ENCODE results near the gene PDCD6IP.
"Not testable (repeated sequence)": the region's sequence is repeated elsewhere in the genome, so short reads cannot be mapped to it uniquely, and the experiment has no call there.

Gene PDCD6IP

DNA sequence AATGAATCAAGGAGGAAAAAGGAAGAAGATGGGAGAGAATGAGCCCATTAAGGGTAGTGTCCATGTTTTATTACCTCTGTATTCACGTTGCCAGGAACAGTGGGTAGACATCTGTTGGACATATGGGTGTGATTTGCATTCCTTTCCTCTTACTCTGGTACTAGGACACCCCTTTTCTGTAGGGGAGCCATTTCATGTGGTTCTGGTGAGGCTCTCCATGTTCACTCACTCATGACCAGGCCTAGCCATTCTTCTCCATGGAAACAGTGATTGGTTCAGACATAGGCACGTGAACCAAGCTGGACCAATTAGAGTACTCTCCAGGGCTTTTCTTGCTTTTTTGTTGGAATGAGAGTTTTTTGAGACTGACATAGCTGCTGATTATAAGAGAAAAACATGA, 39.6 kb upstream of the PDCD6IP start:
- no peak overlapping the region for H3K4me3 ChIP-seq (ENCODE audit: control insufficient read depth in 1 of 7, extremely low read depth in 1 of 7, insufficient read depth in 4 of 7, low read depth in 2 of 7, low read length in 6 of 7)
- H3K9me3 ChIP-seq (ENCODE audit: control extremely low read depth in 1 of 5, control insufficient read depth in 4 of 5, insufficient read depth in 2 of 5, low read depth in 1 of 5, low read length in 4 of 5) = peaks cover 0 to 15% (median 9%) of the 10 kb centered on the region in 5 experiments
- no peak for DNase-seq
- CTCF ChIA-PET = interaction anchor here (1.3 kb wide), 1 partner anchor 9 kb away, joined by 4 read pairs; no protein-coding TSS in a partner anchor
- H3K36me3 ChIP-seq (ENCODE audit: control insufficient read depth in 4 of 4, insufficient read depth in 4 of 4, low read length in 3 of 4) = no peaks in the 10 kb centered on the region
- no peak overlapping the region for H3K27ac ChIP-seq (ENCODE audit: insufficient read depth in 1 of 2, low read depth in 1 of 2, low read length in 2 of 2, poor library complexity in 1 of 2, severe bottlenecking in 2 of 2)
- H3K27me3 ChIP-seq (replicated peaks in 2 of 5; ENCODE audit: control insufficient read depth in 4 of 5, insufficient read depth in 5 of 5, low read length in 4 of 5) = no peaks in the 10 kb centered on the region
- WGBS (ENCODE audit: insufficient coverage) = 100% methylated on average over 2 of the region's 2 CpGs
- POLR2A ChIA-PET = no interaction called here
- H3K4me1 ChIP-seq (ENCODE audit: control extremely low read depth in 1 of 4, control insufficient read depth in 4 of 4, insufficient read depth in 4 of 4, low read length in 3 of 4) = no peaks in the 10 kb centered on the region

GRCh38 chr3:33768578-33769330, 29.7 kb upstream of the PDCD6IP start:
- no peaks in the 10 kb centered on the region for H3K36me3 ChIP-seq (ENCODE audit: control insufficient read depth in 4 of 4, insufficient read depth in 4 of 4, low read length in 3 of 4)
- no peaks in the 10 kb centered on the region for H3K4me1 ChIP-seq (ENCODE audit: control extremely low read depth in 1 of 4, control insufficient read depth in 4 of 4, insufficient read depth in 4 of 4, low read length in 3 of 4)
- H3K27ac ChIP-seq (ENCODE audit: insufficient read depth in 1 of 2, low read depth in 1 of 2, low read length in 2 of 2, poor library complexity in 1 of 2, severe bottlenecking in 2 of 2) = no peak overlapping the region
- ChIA-PET POLR2A (interaction anchor here (0.6 to 0.8 kb wide), 3 partner anchors 17 to 40 kb away, joined by 3 to 5 read pairs (median 3); no protein-coding TSS in a partner anchor), CTCF (interaction anchor here (1.0 to 1.6 kb wide), 3 partner anchors 18 to 132 kb away, joined by 3 to 4 read pairs (median 4); no protein-coding TSS in a partner anchor)
- H3K27me3 ChIP-seq (replicated peaks in 2 of 5; ENCODE audit: control insufficient read depth in 4 of 5, insufficient read depth in 5 of 5, low read length in 4 of 5) = no peaks in the 10 kb centered on the region
- DNase-seq = no peak
- WGBS (ENCODE audit: insufficient coverage) = 99% methylated on average over 6 of the region's 9 CpGs
- no peaks in the 10 kb centered on the region for H3K9me3 ChIP-seq (ENCODE audit: control extremely low read depth in 1 of 5, control insufficient read depth in 4 of 5, insufficient read depth in 2 of 5, low read depth in 1 of 5, low read length in 4 of 5)
- no peak overlapping the region for H3K4me3 ChIP-seq (ENCODE audit: control insufficient read depth in 1 of 7, extremely low read depth in 1 of 7, insufficient read depth in 4 of 7, low read depth in 2 of 7, low read length in 6 of 7)

DNA sequence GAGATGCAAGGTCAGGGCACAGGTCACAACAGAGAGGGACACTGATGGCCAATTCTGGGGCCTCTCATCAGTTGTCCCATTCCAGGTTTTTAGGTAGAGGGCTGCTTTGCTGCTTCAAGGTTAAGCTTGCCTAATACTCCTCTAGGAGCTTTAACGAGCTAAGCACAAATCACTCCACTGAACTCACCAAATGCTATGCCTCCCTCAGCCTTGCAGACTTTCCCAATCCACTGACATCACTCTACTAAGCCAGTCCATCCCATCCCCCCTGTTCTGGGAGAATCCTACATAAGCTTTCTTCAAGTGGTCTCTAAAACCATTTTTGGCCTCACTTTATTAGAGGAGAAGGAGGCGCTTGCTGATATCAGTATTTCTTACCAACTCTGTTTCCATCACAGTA, 24.8 kb upstream of the PDCD6IP start:
- no peaks in the 10 kb centered on the region for H3K4me1 ChIP-seq (ENCODE audit: control extremely low read depth in 1 of 4, control insufficient read depth in 4 of 4, insufficient read depth in 4 of 4, low read length in 3 of 4)
- WGBS (ENCODE audit: insufficient coverage) = 90% methylated on average over 1 of the region's 2 CpGs
- CTCF ChIA-PET = interaction anchor here (6.5 to 7.6 kb wide), 3 partner anchors 12 to 140 kb away, joined by 50 to 61 read pairs (median 50); no protein-coding TSS in a partner anchor
- DNase-seq = no peak
- H3K36me3 ChIP-seq (ENCODE audit: control insufficient read depth in 4 of 4, insufficient read depth in 4 of 4, low read length in 3 of 4) = no peaks in the 10 kb centered on the region
- H3K27me3 ChIP-seq (replicated peaks in 2 of 5; ENCODE audit: control insufficient read depth in 4 of 5, insufficient read depth in 5 of 5, low read length in 4 of 5) = no peaks in the 10 kb centered on the region
- no peak overlapping the region for H3K27ac ChIP-seq (ENCODE audit: insufficient read depth in 1 of 2, low read depth in 1 of 2, low read length in 2 of 2, poor library complexity in 1 of 2, severe bottlenecking in 2 of 2)
- POLR2A ChIA-PET = no interaction called here
- H3K4me3 ChIP-seq (ENCODE audit: control insufficient read depth in 1 of 7, extremely low read depth in 1 of 7, insufficient read depth in 4 of 7, low read depth in 2 of 7, low read length in 6 of 7) = no peak overlapping the region
- H3K9me3 ChIP-seq (ENCODE audit: control extremely low read depth in 1 of 5, control insufficient read depth in 4 of 5, insufficient read depth in 2 of 5, low read depth in 1 of 5, low read length in 4 of 5) = no peaks in the 10 kb centered on the region

- H3K27me3 ChIP-seq (replicated peaks in 2 of 5; ENCODE audit: control insufficient read depth in 4 of 5, insufficient read depth in 5 of 5, low read length in 4 of 5) = no peaks in the 10 kb centered on the region
- H3K4me3 ChIP-seq (ENCODE audit: control insufficient read depth in 1 of 7, extremely low read depth in 1 of 7, insufficient read depth in 4 of 7, low read depth in 2 of 7, low read length in 6 of 7) = no peak overlapping the region
- H3K9me3 ChIP-seq (ENCODE audit: control extremely low read depth in 1 of 5, control insufficient read depth in 4 of 5, insufficient read depth in 2 of 5, low read depth in 1 of 5, low read length in 4 of 5) = no peaks in the 10 kb centered on the region
- ChIA-PET POLR2A (no interaction called here), CTCF (interaction anchor here (0.6 to 7.6 kb wide), 11 partner anchors 11 to 378 kb away, joined by 3 to 61 read pairs (median 4); no protein-coding TSS in a partner anchor)
- DNase-seq = no peak
- no peaks in the 10 kb centered on the region for H3K4me1 ChIP-seq (ENCODE audit: control extremely low read depth in 1 of 4, control insufficient read depth in 4 of 4, insufficient read depth in 4 of 4, low read length in 3 of 4)
- H3K27ac ChIP-seq (ENCODE audit: insufficient read depth in 1 of 2, low read depth in 1 of 2, low read length in 2 of 2, poor library complexity in 1 of 2, severe bottlenecking in 2 of 2) = no peak overlapping the region
- H3K36me3 ChIP-seq (ENCODE audit: control insufficient read depth in 4 of 4, insufficient read depth in 4 of 4, low read length in 3 of 4) = no peaks in the 10 kb centered on the region
- 80% methylated on average over 2 of the region's 3 CpGs for WGBS (ENCODE audit: insufficient coverage)
Observed at GRCh38 chr3:33775363-33775762, 23.1 kb upstream of the PDCD6IP start.

- CTCF ChIA-PET = interaction anchor here (1.5 to 7.6 kb wide), 7 partner anchors 8 to 148 kb away, joined by 5 to 61 read pairs (median 12); no protein-coding TSS in a partner anchor
- H3K27ac ChIP-seq (ENCODE audit: insufficient read depth in 1 of 2, low read depth in 1 of 2, low read length in 2 of 2, poor library complexity in 1 of 2, severe bottlenecking in 2 of 2) = no peak overlapping the region
- POLR2A ChIA-PET = interaction anchor here (0.8 kb wide), 1 partner anchor 27 kb away, joined by 3 read pairs; no protein-coding TSS in a partner anchor
- H3K4me1 ChIP-seq (ENCODE audit: control extremely low read depth in 1 of 4, control insufficient read depth in 4 of 4, insufficient read depth in 4 of 4, low read length in 3 of 4) = no peaks in the 10 kb centered on the region
- no peak for DNase-seq
- H3K27me3 ChIP-seq (replicated peaks in 2 of 5; ENCODE audit: control insufficient read depth in 4 of 5, insufficient read depth in 5 of 5, low read length in 4 of 5) = no peaks in the 10 kb centered on the region
- H3K9me3 ChIP-seq (ENCODE audit: control extremely low read depth in 1 of 5, control insufficient read depth in 4 of 5, insufficient read depth in 2 of 5, low read depth in 1 of 5, low read length in 4 of 5) = no peaks in the 10 kb centered on the region
- 100% methylated on average over 2 of the region's 3 CpGs for WGBS (ENCODE audit: insufficient coverage)
- no peak overlapping the region for H3K4me3 ChIP-seq (ENCODE audit: control insufficient read depth in 1 of 7, extremely low read depth in 1 of 7, insufficient read depth in 4 of 7, low read depth in 2 of 7, low read length in 6 of 7)
- no peaks in the 10 kb centered on the region for H3K36me3 ChIP-seq (ENCODE audit: control insufficient read depth in 4 of 4, insufficient read depth in 4 of 4, low read length in 3 of 4)
Observed at GRCh38 chr3:33777996-33778395, 20.4 kb upstream of the PDCD6IP start.

GRCh38 chr3:33779751-33780150, 18.7 kb upstream of the PDCD6IP start:
- POLR2A ChIA-PET = no interaction called here
- no peaks in the 10 kb centered on the region for H3K9me3 ChIP-seq (ENCODE audit: control extremely low read depth in 1 of 5, control insufficient read depth in 4 of 5, insufficient read depth in 2 of 5, low read depth in 1 of 5, low read length in 4 of 5)
- H3K36me3 ChIP-seq (ENCODE audit: control insufficient read depth in 4 of 4, insufficient read depth in 4 of 4, low read length in 3 of 4) = no peaks in the 10 kb centered on the region
- no peak overlapping the region for H3K27ac ChIP-seq (ENCODE audit: insufficient read depth in 1 of 2, low read depth in 1 of 2, low read length in 2 of 2, poor library complexity in 1 of 2, severe bottlenecking in 2 of 2)
- CTCF ChIA-PET = interaction anchor here (0.8 to 7.6 kb wide), 6 partner anchors 6 to 140 kb away, joined by 3 to 61 read pairs (median 4); no protein-coding TSS in a partner anchor
- no CpG with 5 or more reads among the region's 3 CpGs for WGBS (ENCODE audit: insufficient coverage)
- no peaks in the 10 kb centered on the region for H3K27me3 ChIP-seq (replicated peaks in 2 of 5; ENCODE audit: control insufficient read depth in 4 of 5, insufficient read depth in 5 of 5, low read length in 4 of 5)
- no peaks in the 10 kb centered on the region for H3K4me1 ChIP-seq (ENCODE audit: control extremely low read depth in 1 of 4, control insufficient read depth in 4 of 4, insufficient read depth in 4 of 4, low read length in 3 of 4)
- H3K4me3 ChIP-seq (ENCODE audit: control insufficient read depth in 1 of 7, extremely low read depth in 1 of 7, insufficient read depth in 4 of 7, low read depth in 2 of 7, low read length in 6 of 7) = no peak overlapping the region
- no peak for DNase-seq

DNA sequence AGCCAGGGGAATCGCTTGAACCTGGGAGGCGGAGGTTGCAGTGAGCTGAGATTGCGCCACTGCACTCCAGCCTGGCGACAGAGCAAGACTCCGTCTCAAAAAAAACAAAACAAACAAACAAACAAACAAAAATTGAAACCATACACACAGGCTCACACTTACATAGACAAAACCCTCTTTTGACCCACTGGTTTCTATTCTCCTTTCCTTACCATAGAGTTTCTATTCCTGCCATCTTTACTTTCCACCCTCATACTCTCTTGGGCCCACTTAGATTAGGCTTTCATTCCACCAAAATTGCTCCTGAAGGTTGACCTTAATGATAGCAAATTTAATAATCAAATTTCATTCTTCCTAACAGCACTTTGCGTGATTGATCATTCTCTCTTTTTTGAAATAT, 17.0 kb upstream of the PDCD6IP start:
- H3K27me3 ChIP-seq (replicated peaks in 2 of 5; ENCODE audit: control insufficient read depth in 4 of 5, insufficient read depth in 5 of 5, low read length in 4 of 5); H3K4me1 ChIP-seq (ENCODE audit: control extremely low read depth in 1 of 4, control insufficient read depth in 4 of 4, insufficient read depth in 4 of 4, low read length in 3 of 4); H3K9me3 ChIP-seq (ENCODE audit: control extremely low read depth in 1 of 5, control insufficient read depth in 4 of 5, insufficient read depth in 2 of 5, low read depth in 1 of 5, low read length in 4 of 5); DNase-seq; H3K4me3 ChIP-seq (ENCODE audit: control insufficient read depth in 1 of 7, extremely low read depth in 1 of 7, insufficient read depth in 4 of 7, low read depth in 2 of 7, low read length in 6 of 7); H3K36me3 ChIP-seq (ENCODE audit: control insufficient read depth in 4 of 4, insufficient read depth in 4 of 4, low read length in 3 of 4); H3K27ac ChIP-seq (ENCODE audit: insufficient read depth in 1 of 2, low read depth in 1 of 2, low read length in 2 of 2, poor library complexity in 1 of 2, severe bottlenecking in 2 of 2); POLR2A ChIA-PET: not testable (repeated sequence)
- WGBS (ENCODE audit: insufficient coverage) = 98% methylated on average over 6 of the region's 6 CpGs
- CTCF ChIA-PET = interaction anchor here (0.8 to 1.4 kb wide), 3 partner anchors 10 to 344 kb away, joined by 3 read pairs; no protein-coding TSS in a partner anchor

All from common myeloid progenitor, CD34-positive (primary cell).